ENCODE measurements around the gene PIM3.

GRCh38 chr22:50004918-50005317, 44.3 kb downstream of the PIM3 start:
- TF ChIP-seq, protein P1, sequence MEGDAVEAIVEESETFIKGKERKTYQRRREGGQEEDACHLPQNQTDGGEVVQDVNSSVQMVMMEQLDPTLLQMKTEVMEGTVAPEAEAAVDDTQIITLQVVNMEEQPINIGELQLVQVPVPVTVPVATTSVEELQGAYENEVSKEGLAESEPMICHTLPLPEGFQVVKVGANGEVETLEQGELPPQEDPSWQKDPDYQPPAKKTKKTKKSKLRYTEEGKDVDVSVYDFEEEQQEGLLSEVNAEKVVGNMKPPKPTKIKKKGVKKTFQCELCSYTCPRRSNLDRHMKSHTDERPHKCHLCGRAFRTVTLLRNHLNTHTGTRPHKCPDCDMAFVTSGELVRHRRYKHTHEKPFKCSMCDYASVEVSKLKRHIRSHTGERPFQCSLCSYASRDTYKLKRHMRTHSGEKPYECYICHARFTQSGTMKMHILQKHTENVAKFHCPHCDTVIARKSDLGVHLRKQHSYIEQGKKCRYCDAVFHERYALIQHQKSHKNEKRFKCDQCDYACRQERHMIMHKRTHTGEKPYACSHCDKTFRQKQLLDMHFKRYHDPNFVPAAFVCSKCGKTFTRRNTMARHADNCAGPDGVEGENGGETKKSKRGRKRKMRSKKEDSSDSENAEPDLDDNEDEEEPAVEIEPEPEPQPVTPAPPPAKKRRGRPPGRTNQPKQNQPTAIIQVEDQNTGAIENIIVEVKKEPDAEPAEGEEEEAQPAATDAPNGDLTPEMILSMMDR (IDR thresholded peaks at IDR 0.05; ENCODE audit: low read depth, low read length, missing input control): no peak
- no peak for TF ChIP-seq JUND (IDR thresholded peaks at IDR 0.05)
- no peak for TF ChIP-seq RAD21 (IDR thresholded peaks at IDR 0.05)
